AG04450 (cell line): ENCODE results near the gene KRTAP9-2. TPM values are rescaled to one million over a fixed set of nuclear protein-coding genes. Genes with fewer than 3 reads are reported as not detected.
"Not testable (repeated sequence)": the region's sequence is repeated elsewhere in the genome, so short reads cannot be mapped to it uniquely, and the experiment has no call there.

ENCODE experiments used
- CTCF ChIA-PET: fragments of 300-600, 350-600 bp; formaldehyde crosslinking; extraction: SDS; loops from one replicate; lab custom pipeline; 2022; ENCODE audit warnings: antibody characterized with exemption, inconsistent platforms; lab: Charles Lee
- POLR2A ChIA-PET: fragments of 350-600 bp; formaldehyde crosslinking; extraction: SDS; loops from one replicate; lab custom pipeline; 2021; ENCODE audit warnings: antibody characterized with exemption, inconsistent platforms; lab: Yijun Ruan, JAX
- DNase-seq: peaks from one replicate; pipeline ENCODE4 v3.0.0-alpha.2; 2011; ENCODE audit warnings: low read depth, low spot score
- H3K27ac ChIP-seq: one replicate; pipeline ENCODE4 v1.5.1; 2012; ENCODE audit warnings: low read depth, low read length, control low read depth
- H3K27me3 ChIP-seq: one replicate; pipeline ENCODE4 v1.6.0; 2012; ENCODE audit warnings: low read length; ENCODE audit not compliant: control insufficient read depth, insufficient read depth
- H3K4me3 ChIP-seq: 2 replicates; pipeline ENCODE4 v1.5.1; 2011; ENCODE audit warnings: mild to moderate bottlenecking, low read depth, low read length, control low read depth
- H3K9me3 ChIP-seq: 2 replicates; pipeline ENCODE4 v1.5.1; 2012; ENCODE audit warnings: low read length; ENCODE audit not compliant: control insufficient read depth, insufficient read depth
- CTCF ChIP-seq: IDR thresholded peaks from 2 replicates; pipeline ENCODE4 v1.5.1; 2011; ENCODE audit warnings: low read depth, low read length, control low read depth, inconsistent platforms
- polyA plus RNA-seq: library from polyadenylated mRNA; depleted of rRNA; stranded (reverse); fragments of >200 nt; gene quantifications from 2 replicates; pipeline ENCODE4 v1.2.3, GENCODE V29; 2011

The KRTAP9-2 gene
- polyA plus RNA-seq, 1 experiment, result not detected

DNA sequence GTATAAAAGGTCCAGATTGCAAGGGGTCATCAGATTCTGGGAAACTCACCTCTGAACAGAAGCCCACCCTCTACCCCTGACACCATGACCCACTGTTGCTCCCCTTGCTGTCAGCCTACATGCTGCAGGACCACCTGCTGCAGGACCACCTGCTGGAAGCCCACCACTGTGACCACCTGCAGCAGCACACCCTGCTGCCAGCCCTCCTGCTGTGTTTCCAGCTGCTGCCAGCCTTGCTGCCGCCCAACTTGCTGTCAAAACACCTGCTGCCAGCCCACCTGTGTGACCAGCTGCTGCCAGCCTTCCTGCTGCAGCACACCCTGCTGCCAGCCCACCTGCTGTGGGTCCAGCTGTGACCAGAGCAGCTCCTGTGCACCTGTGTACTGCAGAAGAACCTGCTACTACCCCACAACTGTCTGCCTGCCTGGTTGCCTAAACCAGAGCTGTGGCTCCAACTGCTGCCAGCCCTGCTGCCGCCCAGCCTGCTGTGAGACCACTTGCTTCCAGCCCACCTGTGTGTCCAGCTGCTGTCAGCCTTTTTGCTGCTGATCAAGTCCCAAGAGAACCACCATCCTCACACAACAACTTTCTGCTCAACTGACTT is 23.3 kb downstream of the KRTAP9-2 start, which contains the start of gene KRTAP9-4:
TSS of gene KRTAP9-4 (plus strand) at position 51 of the 604 bp plus-strand sequence. CDS start at position 85, 34 bp downstream.
- CTCF ChIA-PET, result interaction anchor here (1.0 kb wide), 1 partner anchor 399 kb away, joined by 3 read pairs; no protein-coding TSS in a partner anchor
- POLR2A ChIA-PET, H3K9me3 ChIP-seq, H3K27ac ChIP-seq, H3K4me3 ChIP-seq, DNase-seq: not testable (repeated sequence)
- peaks cover 18% of the 10 kb centered on the region for H3K27me3 ChIP-seq

DNA sequence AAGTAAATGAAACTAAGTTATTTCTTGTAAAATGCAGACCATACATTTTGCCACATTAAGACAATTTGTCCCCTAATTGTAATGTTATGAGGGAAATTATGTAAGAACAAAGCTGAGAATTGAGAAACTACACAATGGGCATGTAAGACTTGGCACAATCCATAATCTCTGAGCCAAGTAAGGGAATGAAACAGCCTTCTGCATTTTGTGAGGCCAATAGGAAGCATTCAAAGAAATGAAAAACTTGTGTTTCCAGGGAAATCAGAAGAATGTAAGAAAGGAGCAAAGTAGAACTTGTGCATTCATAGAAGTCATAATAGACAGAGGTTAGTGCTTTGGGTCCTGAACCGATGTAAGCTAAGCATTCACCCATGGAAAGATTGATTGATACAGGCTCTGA is 24.8 kb downstream of the KRTAP9-2 start:
- Histone ChIP-seq H3K9me3 (no peaks in the 10 kb centered on the region), H3K27me3 (peaks cover 18% of the 10 kb centered on the region), H3K4me3 (no peak overlapping the region), H3K27ac (no peak overlapping the region)
- no peak for DNase-seq
- ChIA-PET CTCF (interaction anchor here (0.5 kb wide), 1 partner anchor 852 kb away, joined by 3 read pairs; no protein-coding TSS in a partner anchor), POLR2A (no interaction called here)
- TF ChIP-seq CTCF, result no peak

DNA sequence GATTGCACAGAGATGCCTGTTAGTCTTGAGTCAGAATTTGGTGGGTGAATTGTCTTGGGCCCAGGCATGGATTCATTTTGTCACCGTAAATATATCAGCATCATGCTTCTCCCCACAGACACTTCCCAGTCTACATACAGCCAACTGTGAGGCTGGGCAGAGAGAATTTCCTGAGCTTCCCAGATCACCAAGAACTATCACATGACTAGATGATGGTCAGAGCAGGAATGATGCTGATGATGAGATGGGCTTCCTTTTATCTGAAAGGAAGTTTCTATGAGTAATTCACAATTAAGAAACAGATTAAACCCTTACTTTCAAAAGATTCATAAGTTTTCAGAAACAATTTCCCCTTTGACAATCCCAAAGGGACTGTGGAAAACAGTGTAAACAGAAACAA is 28.4 kb downstream of the KRTAP9-2 start:
- Histone ChIP-seq H3K27ac (no peak overlapping the region), H3K27me3 (peaks cover 9% of the 10 kb centered on the region), H3K4me3 (no peak overlapping the region), H3K9me3 (no peaks in the 10 kb centered on the region)
- no peak for DNase-seq
- CTCF ChIA-PET, result no interaction called here
- TF ChIP-seq CTCF, result no peak
- POLR2A ChIA-PET, result no interaction called here

DNA sequence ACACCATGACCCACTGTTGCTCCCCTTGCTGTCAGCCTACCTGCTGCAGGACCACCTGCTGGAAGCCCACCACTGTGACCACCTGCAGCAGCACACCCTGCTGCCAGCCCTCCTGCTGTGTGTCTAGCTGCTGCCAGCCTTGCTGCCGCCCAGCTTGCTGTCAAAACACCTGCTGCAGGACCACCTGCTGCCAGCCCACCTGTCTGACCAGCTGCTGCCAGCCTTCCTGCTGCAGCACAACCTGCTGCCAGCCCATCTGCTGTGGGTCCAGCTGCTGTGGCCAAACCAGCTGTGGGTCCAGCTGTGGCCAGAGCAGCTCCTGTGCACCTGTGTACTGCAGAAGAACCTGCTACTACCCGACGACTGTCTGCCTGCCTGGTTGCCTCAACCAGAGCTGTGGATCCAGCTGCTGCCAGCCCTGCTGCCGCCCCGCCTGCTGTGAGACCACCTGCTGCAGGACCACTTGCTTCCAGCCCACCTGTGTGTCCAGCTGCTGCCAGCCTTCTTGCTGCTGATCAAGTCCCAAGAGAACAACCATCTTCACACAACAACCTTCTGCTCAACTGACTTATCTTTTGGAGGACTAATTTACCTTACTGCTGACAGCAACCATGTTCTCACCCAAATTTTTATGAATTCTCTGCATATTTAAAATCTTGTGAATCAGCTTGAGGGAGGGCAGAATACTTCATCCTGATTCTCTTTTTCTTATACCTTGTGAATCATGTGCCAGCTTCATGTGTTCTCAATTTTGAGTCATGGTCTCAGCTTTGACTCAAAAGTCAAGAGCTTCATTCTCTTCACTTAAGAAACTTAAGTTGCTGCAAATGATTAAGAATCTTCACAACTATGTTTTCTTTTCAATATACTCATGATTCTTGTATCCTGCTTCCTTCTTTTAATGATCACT is 29.2 kb downstream of the KRTAP9-2 start, which contains the start of gene KRTAP9-9:
TSS of gene KRTAP9-9 (plus strand) at position 4 of the 910 bp plus-strand sequence.
- H3K9me3 ChIP-seq, DNase-seq, H3K27me3 ChIP-seq, H3K27ac ChIP-seq, H3K4me3 ChIP-seq, POLR2A ChIA-PET: not testable (repeated sequence)
- CTCF ChIA-PET, result interaction anchor here (0.6 kb wide), 1 partner anchor 809 kb away, joined by 10 read pairs; no protein-coding TSS in a partner anchor

DNA sequence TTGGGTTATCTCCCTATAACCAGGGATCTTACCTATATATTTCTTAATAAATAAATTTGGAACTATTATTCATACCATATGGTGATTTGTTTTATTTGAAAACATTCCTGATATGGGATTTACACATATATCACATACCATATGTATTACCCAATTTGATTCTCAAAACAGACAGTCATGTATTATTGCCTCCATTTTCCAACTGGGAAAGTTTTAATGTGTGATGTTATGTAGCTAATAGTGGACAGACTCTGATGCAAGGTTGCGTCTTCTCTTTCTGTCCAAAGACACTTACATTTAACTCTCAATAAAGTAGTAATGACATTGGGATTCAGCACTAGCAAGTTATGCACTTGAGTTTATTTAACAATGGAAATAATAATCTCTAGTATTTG is 29.8 kb downstream of the KRTAP9-2 start:
- POLR2A ChIA-PET, result no interaction called here
- TF ChIP-seq CTCF, result no peak
- CTCF ChIA-PET, result interaction anchor here (0.6 kb wide), 1 partner anchor 810 kb away, joined by 10 read pairs; no protein-coding TSS in a partner anchor
- peaks cover 7% of the 10 kb centered on the region for H3K27me3 ChIP-seq
- no peaks in the 10 kb centered on the region for H3K9me3 ChIP-seq
- DNase-seq, result no peak
- H3K27ac ChIP-seq, result no peak overlapping the region
- no peak overlapping the region for H3K4me3 ChIP-seq
